Osteoblast (primary cell): ENCODE measurements around the gene CORIN. TPM values are rescaled to one million over a fixed set of nuclear protein-coding genes. Genes with fewer than 3 reads are reported as not detected.

ENCODE experiments used
- DNase-seq: peaks from one replicate; pipeline ENCODE4 v3.0.0; 2011; ENCODE audit warnings: low spot score, mixed read lengths; ENCODE audit not compliant: insufficient read length; ENCODE audit errors: missing footprints
- H2AFZ ChIP-seq: 2 replicates; pipeline ENCODE4 v1.6.0; 2011; ENCODE audit warnings: mild to moderate bottlenecking, low read length
- H3K27ac ChIP-seq: 2 replicates; pipeline ENCODE4 v1.5.1; 2011; ENCODE audit warnings: mild to moderate bottlenecking, low read depth, low read length, moderate library complexity
- H3K27me3 ChIP-seq: 2 replicates; pipeline ENCODE4 v1.6.0; 2012; ENCODE audit warnings: mild to moderate bottlenecking, control low read depth, inconsistent platforms, low read length, moderate library complexity; ENCODE audit not compliant: insufficient read depth
- H3K36me3 ChIP-seq: 2 replicates; pipeline ENCODE4 v1.5.1; 2011; ENCODE audit warnings: mild to moderate bottlenecking, low read length, control low read depth, moderate library complexity; ENCODE audit not compliant: insufficient read depth
- H3K4me1 ChIP-seq: 2 replicates; pipeline ENCODE4 v1.5.1; 2011; ENCODE audit warnings: mild to moderate bottlenecking, low read length, control low read depth, moderate library complexity; ENCODE audit not compliant: insufficient read depth
- H3K4me2 ChIP-seq: 2 replicates; pipeline ENCODE4 v1.6.0; 2011; ENCODE audit warnings: mild to moderate bottlenecking, low read length; ENCODE audit not compliant: insufficient read depth
- H3K4me3 ChIP-seq: fragments of 200-600 bp; sonication (generic); 3 replicates; pipeline ENCODE4 v1.5.1; 2012; ENCODE audit warnings: mild to moderate bottlenecking, low read length, inconsistent platforms; ENCODE audit not compliant: insufficient read depth
- H3K79me2 ChIP-seq: 2 replicates; pipeline ENCODE4 v1.6.0; 2012; ENCODE audit warnings: mild to moderate bottlenecking, low read length, control low read depth, inconsistent platforms; ENCODE audit not compliant: insufficient read depth
- H3K9me3 ChIP-seq: 2 replicates; pipeline ENCODE4 v1.5.1; 2011; ENCODE audit warnings: low read depth, low read length, control low read depth
- H4K20me1 ChIP-seq: 2 replicates; pipeline ENCODE4 v1.6.0; 2012; ENCODE audit warnings: mild to moderate bottlenecking, low read length, control low read depth; ENCODE audit not compliant: insufficient read depth
- CTCF ChIP-seq: IDR thresholded peaks from 2 replicates; pipeline ENCODE4 v1.5.1; 2011; ENCODE audit warnings: mild to moderate bottlenecking, low read depth, low read length, moderate library complexity; ENCODE audit errors: extremely low read depth
- total RNA-seq: library from RNA; depleted of rRNA; stranded (reverse); fragments of >200 nt; gene quantifications from 2 replicates; pipeline ENCODE4 v1.2.3, GENCODE V29; 2012

CORIN gene
- total RNA-seq, 1 donor = 0.36 TPM

GRCh38 chr4:47698837-47699236 lies 139.0 kb downstream of the CORIN start:
- TF ChIP-seq CTCF = no peak
- H3K27me3 ChIP-seq = peaks cover 17% of the 10 kb centered on the region

GRCh38 chr4:47696823-47697222 lies 141.0 kb downstream of the CORIN start:
- Histone ChIP-seq H3K4me1 (no peaks in the 10 kb centered on the region), H3K9me3 (no peaks in the 10 kb centered on the region), H3K79me2 (no peaks in the 10 kb centered on the region), H3K27me3 (peaks cover 21% of the 10 kb centered on the region), H2AFZ (no peak overlapping the region), H3K36me3 (no peaks in the 10 kb centered on the region), H3K4me2 (no peak overlapping the region), H3K4me3 (no peak overlapping the region), H3K27ac (no peak overlapping the region), H4K20me1 (no peaks in the 10 kb centered on the region)
- no peak for TF ChIP-seq CTCF
- DNase-seq = no peak

More at GRCh38 chr4:47698837-47699236, 139.0 kb downstream of the CORIN start:
- Histone ChIP-seq H4K20me1 (no peaks in the 10 kb centered on the region), H3K79me2 (no peaks in the 10 kb centered on the region), H3K36me3 (no peaks in the 10 kb centered on the region), H2AFZ (no peak overlapping the region), H3K9me3 (no peaks in the 10 kb centered on the region), H3K27ac (no peak overlapping the region), H3K4me1 (no peaks in the 10 kb centered on the region), H3K4me3 (no peak overlapping the region), H3K4me2 (no peak overlapping the region)
- no peak for DNase-seq

- Histone ChIP-seq H2AFZ (no peak overlapping the region), H3K36me3 (no peaks in the 10 kb centered on the region), H3K27me3 (peaks cover 17% of the 10 kb centered on the region), H4K20me1 (no peaks in the 10 kb centered on the region), H3K4me1 (no peaks in the 10 kb centered on the region), H3K79me2 (no peaks in the 10 kb centered on the region), H3K9me3 (no peaks in the 10 kb centered on the region), H3K27ac (no peak overlapping the region), H3K4me3 (no peak overlapping the region), H3K4me2 (no peak overlapping the region)
- no peak for TF ChIP-seq CTCF
- DNase-seq = no peak
These were observed 142.6 kb downstream of the CORIN start for GRCh38 chr4:47695260-47695659.

- TF ChIP-seq CTCF = no peak
- Histone ChIP-seq H3K9me3 (no peaks in the 10 kb centered on the region), H4K20me1 (no peaks in the 10 kb centered on the region), H3K4me1 (no peaks in the 10 kb centered on the region), H3K27me3 (peaks cover 17% of the 10 kb centered on the region), H3K4me3 (no peak overlapping the region), H3K36me3 (no peaks in the 10 kb centered on the region), H3K79me2 (no peaks in the 10 kb centered on the region), H2AFZ (no peak overlapping the region), H3K27ac (no peak overlapping the region), H3K4me2 (no peak overlapping the region)
- no peak for DNase-seq
These were observed 143.5 kb downstream of the CORIN start for GRCh38 chr4:47694322-47694721.
